CD14-positive monocyte (primary cell): ENCODE data around the gene UTP14C. TPM values are rescaled to one million over a fixed set of nuclear protein-coding genes. Genes with fewer than 3 reads are reported as not detected.

ENCODE experiments used
- DNase-seq, 3 donors: peaks; one replicate each; pipeline ENCODE4 v3.0.0-alpha.2; 2011 to 2022
- H2AFZ ChIP-seq: 2 replicates; pipeline ENCODE4 v1.6.0; 2012; ENCODE audit warnings: mild to moderate bottlenecking, low read depth, low read length, inconsistent platforms; ENCODE audit not compliant: insufficient read depth, poor library complexity, severe bottlenecking
- H3K27ac ChIP-seq, 2 donors: 1 replicate in 1 of 2; 2 replicates in 1 of 2; pipeline ENCODE4 v1.5.1; 2012 to 2013; ENCODE audit warnings: low read length in 2 of 2, control low read depth in 1 of 2, inconsistent platforms in 1 of 2, low read depth in 1 of 2, mild to moderate bottlenecking in 1 of 2
- H3K27me3 ChIP-seq, 2 donors: one replicate each; pipeline versions ENCODE4 v1.6.0 to v1.6.1; 2011 to 2013; ENCODE audit warnings: low read length in 2 of 2; ENCODE audit not compliant: control insufficient read depth in 2 of 2, insufficient read depth in 2 of 2
- H3K36me3 ChIP-seq, 2 donors: replicated peaks in 1 of 2; 1 replicate in 1 of 2; 2 replicates in 1 of 2; pipeline versions ENCODE4 v1.5.1 to v1.6.1; 2012 to 2013; ENCODE audit warnings: low read length in 2 of 2, control low read depth in 1 of 2, inconsistent platforms in 1 of 2, mild to moderate bottlenecking in 1 of 2; ENCODE audit not compliant: insufficient read depth in 2 of 2, control insufficient read depth in 1 of 2
- H3K4me1 ChIP-seq, 2 donors: 1 replicate in 1 of 2; 2 replicates in 1 of 2; pipeline versions ENCODE4 v1.5.1 to v1.6.1; 2012 to 2013; ENCODE audit warnings: low read length in 2 of 2, control low read depth in 1 of 2, inconsistent platforms in 1 of 2, mild to moderate bottlenecking in 1 of 2, moderate library complexity in 1 of 2; ENCODE audit not compliant: insufficient read depth in 2 of 2, control insufficient read depth in 1 of 2
- H3K4me2 ChIP-seq: replicated peaks from 2 replicates; pipeline ENCODE3; 2012; ENCODE audit warnings: low read length, moderate library complexity, mild to moderate bottlenecking; ENCODE audit not compliant: poor library complexity, severe bottlenecking; ENCODE audit errors: extremely low read depth
- H3K4me3 ChIP-seq, 3 experiments: fragments of 200-600 bp in 1 of 3; sonication (generic) in 1 of 3; replicated peaks in 1 of 3; 1 replicate in 2 of 3; 2 replicates in 1 of 3; pipeline ENCODE4 v1.5.1; 2011 to 2013; ENCODE audit warnings: low read length in 3 of 3, mild to moderate bottlenecking in 3 of 3, control low read depth in 2 of 3, low read depth in 2 of 3, inconsistent platforms in 1 of 3, moderate library complexity in 1 of 3
- H3K79me2 ChIP-seq: 2 replicates; pipeline ENCODE4 v1.6.0; 2012; ENCODE audit warnings: mild to moderate bottlenecking, control low read depth, inconsistent platforms, low read length, moderate library complexity; ENCODE audit not compliant: insufficient read depth
- H3K9ac ChIP-seq: 2 replicates; pipeline ENCODE4 v1.6.0; 2017; ENCODE audit warnings: low read length, mild to moderate bottlenecking; ENCODE audit not compliant: insufficient read depth, poor library complexity, severe bottlenecking
- H3K9me3 ChIP-seq, 2 donors: replicated peaks in 1 of 2; 1 replicate in 1 of 2; 2 replicates in 1 of 2; pipeline versions ENCODE4 v1.5.1 to v1.6.1; 2012 to 2013; ENCODE audit warnings: low read length in 2 of 2, control low read depth in 1 of 2; ENCODE audit not compliant: control insufficient read depth in 1 of 2, insufficient read depth in 1 of 2
- H4K20me1 ChIP-seq: 2 replicates; pipeline ENCODE4 v1.6.0; 2012; ENCODE audit warnings: mild to moderate bottlenecking, low read length, control low read depth, moderate library complexity; ENCODE audit not compliant: insufficient read depth
- H3K27ac Mint-ChIP-seq, 7 donors: one replicate each; pipeline ENCODE4 v1.8.0; 2020; ENCODE audit warnings: mild to moderate bottlenecking in 7 of 7, mixed read lengths in 7 of 7, moderate library complexity in 6 of 7, inconsistent platforms in 2 of 7
- H3K27me3 Mint-ChIP-seq, 3 donors: one replicate each; pipeline ENCODE4 v1.8.0; 2021 to 2022; ENCODE audit warnings: low read depth in 3 of 3, mild to moderate bottlenecking in 3 of 3, mixed read lengths in 3 of 3, moderate library complexity in 3 of 3, inconsistent platforms in 1 of 3
- H3K36me3 Mint-ChIP-seq, 2 donors: one replicate each; pipeline ENCODE4 v1.8.0; 2020; ENCODE audit warnings: mixed read lengths in 2 of 2, inconsistent platforms in 1 of 2, mild to moderate bottlenecking in 1 of 2
- H3K4me1 Mint-ChIP-seq: one replicate; pipeline ENCODE4 v1.8.0; 2020; ENCODE audit warnings: mild to moderate bottlenecking, mixed read lengths
- H3K4me3 Mint-ChIP-seq, 2 donors: one replicate each; pipeline ENCODE4 v1.8.0; 2020; ENCODE audit warnings: mild to moderate bottlenecking in 2 of 2, mixed read lengths in 2 of 2, moderate library complexity in 1 of 2
- H3K9me3 Mint-ChIP-seq, 7 donors: one replicate each; pipeline ENCODE4 v1.8.0; 2020 to 2022; ENCODE audit warnings: mixed read lengths in 7 of 7, mild to moderate bottlenecking in 6 of 7, moderate library complexity in 6 of 7, inconsistent platforms in 2 of 7
- CTCF ChIP-seq: fragments of 200-600 bp; IDR thresholded peaks from one replicate; pipeline ENCODE4 v1.8.0; 2022; ENCODE audit warnings: antibody characterized with exemption, mild to moderate bottlenecking
- WGBS: methylation state at CpG from one replicate; pipeline ENCODE4 v1.1.5; 2013; ENCODE audit warnings: missing lambda C conversion rate; ENCODE audit not compliant: insufficient coverage; 5-methylcytosine and 5-hydroxymethylcytosine counted together
- intact Hi-C, 2 donors: fragments of 100-400 bp; cut with micrococcal nuclease; formaldehyde crosslinking; loops; one replicate each; pipeline versions ENCODE4 v1.15.0 to v1.15.1; 2023
- polyA plus RNA-seq, 3 donors: library from polyadenylated mRNA; depleted of rRNA in 1 of 3; unstranded in 2 of 3; stranded (reverse) in 1 of 3; fragments of 300-500 nt in 2 of 3; fragments of >200 nt in 1 of 3; fragmentation: Illumina TruSeq in 2 of 3; gene quantifications; 1 replicate in 2 of 3; 2 replicates in 1 of 3; pipeline ENCODE4 v1.2.3, GENCODE V29; 2012 to 2021

The UTP14C gene
- polyA plus RNA-seq, 3 donors = 1.2 to 1.5 (median 1.2) TPM

- WGBS = 10% methylated on average over 4 of the region's 9 CpGs
- H3K4me2 ChIP-seq = peak overlapping the region; percentile 31
Measured at GRCh38 chr13:51995677-51996551, 28.6 kb upstream of the UTP14C start.

GRCh38 chr13:51996641-51997040 is 27.9 kb upstream of the UTP14C start:
- no peak overlapping the region for H3K4me3 ChIP-seq
- Mint-ChIP-seq H3K9me3 (peaks cover 0 to 1% (median 0%) of the 10 kb centered on the region in 7 donors), H3K27ac (no peak overlapping the region), H3K36me3 (no peaks in the 10 kb centered on the region), H3K4me3 (no peak overlapping the region), H3K4me1 (peaks cover 26% of the 10 kb centered on the region), H3K27me3 (peaks cover 1 to 10% (median 8%) of the 10 kb centered on the region in 3 donors)
- no peak overlapping the region for H3K4me2 ChIP-seq
- H3K27ac ChIP-seq = no peak overlapping the region
- H3K27me3 ChIP-seq = no peaks in the 10 kb centered on the region
- H3K79me2 ChIP-seq = no peaks in the 10 kb centered on the region
- no peaks in the 10 kb centered on the region for H3K9me3 ChIP-seq
- no peaks in the 10 kb centered on the region for H3K36me3 ChIP-seq
- 94% methylated on average over 4 of the region's 4 CpGs for WGBS
- no peak for DNase-seq
- TF ChIP-seq CTCF = no peak
- intact Hi-C loops = no loop called here
- no peaks in the 10 kb centered on the region for H4K20me1 ChIP-seq
- H2AFZ ChIP-seq = no peak overlapping the region
- H3K9ac ChIP-seq = no peak overlapping the region
- H3K4me1 ChIP-seq = peaks cover 10 to 13% of the 10 kb centered on the region in 2 donors

More at GRCh38 chr13:51995677-51996551, 28.6 kb upstream of the UTP14C start:
- no peak overlapping the region for H3K27ac Mint-ChIP-seq
- peaks cover 0 to 1% (median 0%) of the 10 kb centered on the region in 7 donors for H3K9me3 Mint-ChIP-seq
- Histone ChIP-seq H3K4me3 (peak overlapping the region in 1 of 3 experiments; percentile 36), H2AFZ (peak overlapping the region; percentile 48), H3K4me1 (peaks cover 10 to 13% of the 10 kb centered on the region in 2 donors), H3K27ac (no peak overlapping the region), H3K9ac (no peak overlapping the region), H3K36me3 (no peaks in the 10 kb centered on the region), H4K20me1 (no peaks in the 10 kb centered on the region), H3K79me2 (no peaks in the 10 kb centered on the region), H3K9me3 (no peaks in the 10 kb centered on the region), H3K27me3 (no peaks in the 10 kb centered on the region)
- peak in 1 of 3 donors; percentile 7 for DNase-seq
- H3K27me3 Mint-ChIP-seq = peaks cover 1 to 10% (median 8%) of the 10 kb centered on the region in 3 donors
- peak overlapping the region; percentile 52 to 69 for H3K4me3 Mint-ChIP-seq
- TF ChIP-seq CTCF = no peak
- intact Hi-C loops = no loop called here
- peaks cover 26% of the 10 kb centered on the region for H3K4me1 Mint-ChIP-seq
- H3K36me3 Mint-ChIP-seq = no peaks in the 10 kb centered on the region
